ENCODE results near the gene PCDHGA8.

- no peak for TF ChIP-seq EZH2phosphoT487 (IDR thresholded peaks at IDR 0.05; ENCODE audit: borderline replicate concordance, low read depth, low read length)
- no peak for TF ChIP-seq CTCF (conservative IDR thresholded peaks at IDR 0.05; ENCODE audit: low read length)
These were observed 6.2 kb downstream of the PCDHGA8 start for GRCh38 chr5:141398608-141399007.
